Naive B cell (primary cell): ENCODE data around the gene LRP3. TPM values are rescaled to one million over a fixed set of nuclear protein-coding genes. Genes with fewer than 3 reads are reported as not detected.
"Not testable (repeated sequence)": the region's sequence is repeated elsewhere in the genome, so short reads cannot be mapped to it uniquely, and the experiment has no call there.

Source experiments
- ATAC-seq, 2 donors: fragments of 150-1000 bp; cut with Tn5 transposase; 2 replicates each; pipeline ENCODE4 v1.10.0; 2021; ENCODE audit warnings: low read depth in 2 of 2, mild to moderate bottlenecking in 2 of 2, moderate library complexity in 2 of 2
- DNase-seq: peaks from one replicate; pipeline ENCODE4 v3.0.0; 2022
- H3K27ac Mint-ChIP-seq, 6 donors: one replicate each; pipeline ENCODE4 v1.8.0; 2020 to 2022; ENCODE audit warnings: mild to moderate bottlenecking in 6 of 6, mixed read lengths in 6 of 6, moderate library complexity in 5 of 6, inconsistent platforms in 2 of 6
- H3K27me3 Mint-ChIP-seq, 3 donors: one replicate each; pipeline ENCODE4 v1.8.0; 2021 to 2022; ENCODE audit warnings: mixed read lengths in 3 of 3, mild to moderate bottlenecking in 1 of 3
- H3K36me3 Mint-ChIP-seq, 2 donors: one replicate each; pipeline ENCODE4 v1.8.0; 2020 to 2022; ENCODE audit warnings: mixed read lengths in 2 of 2, inconsistent platforms in 1 of 2, mild to moderate bottlenecking in 1 of 2
- H3K4me1 Mint-ChIP-seq, 3 donors: one replicate each; pipeline ENCODE4 v1.8.0; 2020 to 2022; ENCODE audit warnings: mixed read lengths in 3 of 3, inconsistent platforms in 1 of 3, mild to moderate bottlenecking in 1 of 3, moderate library complexity in 1 of 3
- H3K4me3 Mint-ChIP-seq, 8 donors: one replicate each; pipeline ENCODE4 v1.8.0; 2020 to 2022; ENCODE audit warnings: mild to moderate bottlenecking in 8 of 8, mixed read lengths in 8 of 8, moderate library complexity in 8 of 8, inconsistent platforms in 2 of 8
- H3K9me3 Mint-ChIP-seq, 7 donors: one replicate each; pipeline ENCODE4 v1.8.0; 2020 to 2022; ENCODE audit warnings: mixed read lengths in 7 of 7, mild to moderate bottlenecking in 5 of 7, inconsistent platforms in 2 of 7, moderate library complexity in 1 of 7
- polyA plus RNA-seq, 6 donors: library from polyadenylated mRNA; unstranded; fragments of 300-500 nt; fragmentation: Illumina TruSeq; gene quantifications; one replicate each; pipeline ENCODE4 v1.2.3, GENCODE V29; 2021; ENCODE audit warnings: low read depth in 6 of 6

Gene LRP3
- polyA plus RNA-seq, 6 donors from 2014 or later, result not detected

DNA sequence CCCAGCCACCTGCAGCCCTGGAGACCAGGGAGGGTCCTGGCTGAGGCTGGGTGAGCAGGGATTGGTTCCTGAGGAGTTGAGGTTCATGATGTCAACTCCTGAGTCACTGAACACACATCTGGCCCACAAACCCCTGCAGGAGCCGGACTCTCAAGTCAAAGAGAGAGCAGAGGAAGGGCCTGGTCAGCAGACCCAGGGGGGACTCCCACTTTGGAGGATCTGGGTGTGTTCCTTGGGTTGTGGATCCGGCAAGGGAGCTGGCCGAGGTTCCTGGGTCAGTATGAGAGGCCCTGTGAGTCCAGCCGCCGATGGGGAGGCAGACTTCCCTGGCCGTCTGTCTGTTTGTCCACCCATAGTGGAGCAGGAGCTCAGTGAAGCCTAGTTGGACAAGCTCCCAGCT, 27.5 kb downstream of the LRP3 start:
- DNase-seq (no peak), ATAC-seq (no peak)
- Mint-ChIP-seq H3K27ac (no peak overlapping the region), H3K9me3 (peaks cover 0 to 7% (median 0%) of the 10 kb centered on the region in 7 donors), H3K27me3 (peaks cover 26 to 56% (median 56%) of the 10 kb centered on the region in 3 donors), H3K4me1 (peaks cover 9 to 15% (median 11%) of the 10 kb centered on the region in 3 donors), H3K36me3 (no peaks in the 10 kb centered on the region), H3K4me3 (no peak overlapping the region)

DNA sequence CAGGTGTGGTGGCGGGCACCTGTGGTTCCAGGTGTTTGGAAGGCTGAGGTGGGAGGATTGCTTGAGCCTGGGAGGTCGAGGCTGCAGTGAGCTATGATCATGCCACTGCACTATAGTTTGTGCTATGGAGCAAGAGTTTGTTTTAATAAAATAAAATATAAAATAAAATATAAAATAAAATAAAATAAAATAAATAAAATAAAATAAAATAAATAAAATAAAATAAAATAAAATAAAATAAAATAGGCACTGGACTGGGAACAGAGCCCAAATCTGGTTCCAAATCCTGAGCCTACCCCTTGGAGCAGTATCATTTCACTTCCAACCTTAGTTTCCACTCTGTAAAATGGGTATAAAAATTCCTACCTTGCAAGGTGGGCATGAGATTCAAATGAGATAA, 28.1 kb downstream of the LRP3 start:
- not testable (repeated sequence) for ATAC-seq, DNase-seq, H3K36me3 Mint-ChIP-seq, H3K4me3 Mint-ChIP-seq, H3K9me3 Mint-ChIP-seq, H3K27ac Mint-ChIP-seq
- Mint-ChIP-seq H3K4me1 (peaks cover 9 to 15% (median 14%) of the 10 kb centered on the region in 3 donors), H3K27me3 (peaks cover 29 to 62% (median 60%) of the 10 kb centered on the region in 3 donors)

DNA sequence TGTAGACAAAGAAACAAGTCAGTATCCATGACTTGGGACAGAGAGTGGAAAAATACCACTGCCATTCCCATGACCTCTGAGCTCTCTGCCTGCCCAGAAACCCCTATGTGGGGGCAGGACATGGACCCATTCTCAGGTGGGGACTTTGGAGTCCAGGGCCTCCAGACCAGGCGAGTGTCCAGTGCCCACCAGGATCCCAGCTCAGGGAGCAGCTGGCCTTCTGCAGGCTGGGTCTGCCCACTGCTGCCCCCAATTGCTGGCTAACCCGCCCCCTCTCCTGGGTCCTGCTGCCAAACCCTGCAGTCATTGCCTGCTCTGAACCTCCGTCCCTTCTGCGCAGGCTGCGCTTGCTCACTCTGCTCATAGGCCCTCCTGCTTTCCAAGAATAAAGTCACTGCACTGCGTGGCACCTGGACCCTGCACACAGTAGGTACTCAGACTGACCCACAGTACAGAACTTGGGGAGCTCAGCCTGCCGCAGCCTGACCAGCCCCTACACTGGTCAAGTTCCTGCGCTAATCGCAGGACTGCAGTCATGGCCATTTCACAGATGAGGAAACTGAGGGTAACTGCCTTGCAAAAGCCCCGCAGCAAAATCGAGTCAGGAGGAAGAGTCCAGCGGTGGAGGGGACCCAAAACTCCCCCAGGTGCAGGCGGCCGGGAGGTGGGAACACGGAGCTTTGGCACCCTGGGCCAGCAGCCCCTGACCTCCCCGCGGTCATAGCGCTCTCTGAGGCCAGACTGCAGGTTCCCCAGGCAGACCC, 30.7 kb downstream of the LRP3 start:
- peaks cover 9 to 16% (median 15%) of the 10 kb centered on the region in 3 donors for H3K4me1 Mint-ChIP-seq
- no peak for ATAC-seq
- H3K27ac Mint-ChIP-seq, result peak overlapping the region in 1 of 6 donors; percentile 12
- H3K27me3 Mint-ChIP-seq, result peaks cover 50 to 82% (median 78%) of the 10 kb centered on the region in 3 donors
- peaks cover 13 to 29% (median 23%) of the 10 kb centered on the region in 7 donors for H3K9me3 Mint-ChIP-seq
- DNase-seq, result no peak
- peak overlapping the region in 4 of 8 donors; percentile 44 to 67 (median 50) for H3K4me3 Mint-ChIP-seq
- peaks cover 7 to 17% of the 10 kb centered on the region in 2 donors for H3K36me3 Mint-ChIP-seq

DNA sequence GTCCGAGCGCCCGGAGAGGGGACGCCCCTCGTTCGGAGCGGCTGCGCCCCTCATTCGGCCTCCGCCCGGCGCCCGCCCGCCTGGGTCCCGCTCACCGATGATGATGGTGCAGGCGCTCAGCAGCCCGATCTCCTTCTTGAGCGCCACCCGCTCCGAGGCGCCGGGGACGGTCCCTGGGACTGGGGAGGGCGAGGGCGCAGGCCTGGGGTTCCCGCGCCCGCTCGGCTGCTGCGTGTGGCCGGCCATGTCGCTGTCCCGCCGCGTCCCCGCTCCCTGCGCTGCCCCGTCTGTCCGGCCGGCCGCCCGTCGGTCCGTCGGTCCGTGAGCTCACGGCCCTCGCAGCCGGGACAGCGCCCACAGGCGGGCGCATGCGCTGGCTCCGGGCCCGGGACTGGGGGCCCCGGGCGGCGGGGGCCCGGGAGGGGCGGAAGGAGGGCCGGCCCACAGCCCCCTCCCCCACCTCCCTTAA, 31.4 kb downstream of the LRP3 start, which contains the start of gene SLC7A10:
Gene SLC7A10 (minus strand): TSS at position 393 of the 469 bp plus-strand sequence. CDS start 147 bp downstream, at position 246.
- peaks cover 51 to 83% (median 76%) of the 10 kb centered on the region in 3 donors for H3K27me3 Mint-ChIP-seq

DNA sequence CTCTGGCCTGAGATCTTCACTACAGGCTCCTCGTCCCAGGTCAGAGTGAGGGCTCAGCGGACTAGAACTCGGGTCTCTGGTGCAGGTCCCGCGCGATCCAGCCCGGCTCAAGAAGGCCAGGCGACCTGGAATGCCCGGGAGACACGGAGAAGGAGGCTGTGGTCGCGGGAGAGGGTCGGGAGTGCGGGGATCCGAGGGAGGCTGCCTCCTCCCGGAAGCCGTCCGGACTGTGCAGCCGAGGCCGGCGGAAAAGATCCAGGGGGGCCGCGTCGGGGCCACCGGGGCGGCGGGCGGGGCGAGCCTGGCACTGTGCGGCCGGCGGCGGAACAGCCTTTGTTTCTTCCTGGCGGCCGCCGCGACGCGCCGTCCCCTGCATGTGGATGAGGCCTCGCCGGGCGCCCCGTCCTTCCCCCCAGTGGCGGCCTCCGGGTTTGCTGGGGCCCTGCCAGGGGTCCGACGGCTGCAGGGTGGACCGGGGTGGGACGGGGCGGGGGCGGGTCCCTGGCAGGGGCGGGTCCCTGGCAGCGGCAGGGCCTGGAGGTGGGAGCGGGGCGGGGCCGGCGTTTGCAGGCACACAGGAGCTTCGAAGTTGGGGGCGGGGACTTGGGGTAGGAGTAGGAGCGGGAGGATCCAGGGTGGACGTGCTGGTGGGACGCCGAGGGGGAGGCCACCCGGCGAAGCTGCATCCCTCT, 32.6 kb downstream of the LRP3 start:
- Mint-ChIP-seq H3K4me3 (peak overlapping the region in 7 of 8 donors; percentile 9 to 87 (median 75)), H3K9me3 (peaks cover 13 to 34% (median 26%) of the 10 kb centered on the region in 7 donors), H3K36me3 (peaks cover 7 to 17% of the 10 kb centered on the region in 2 donors), H3K27me3 (peaks cover 60 to 77% (median 71%) of the 10 kb centered on the region in 3 donors), H3K27ac (peak overlapping the region in 3 of 6 donors; percentile 37 to 86 (median 52)), H3K4me1 (peaks cover 9 to 16% (median 15%) of the 10 kb centered on the region in 3 donors)
- DNase-seq, result no peak
- peak; percentile 27 to 57 for ATAC-seq

More for the DNA sequence above, 31.4 kb downstream of the LRP3 start, which contains the start of gene SLC7A10:
- DNase-seq (no peak), ATAC-seq (no peak)
- peak within 1 kb of the TSS; percentile 53 to 87 (median 73) for H3K4me3 Mint-ChIP-seq
- H3K9me3 Mint-ChIP-seq, result peaks cover 13 to 32% (median 26%) of the 10 kb centered on the region in 7 donors
- peaks cover 9 to 16% (median 15%) of the 10 kb centered on the region in 3 donors for H3K4me1 Mint-ChIP-seq
- peak within 1 kb of the TSS in 5 of 6 donors; percentile 12 to 91 (median 52) for H3K27ac Mint-ChIP-seq
- H3K36me3 Mint-ChIP-seq, result peaks cover 7 to 17% of the 10 kb centered on the region in 2 donors

DNA sequence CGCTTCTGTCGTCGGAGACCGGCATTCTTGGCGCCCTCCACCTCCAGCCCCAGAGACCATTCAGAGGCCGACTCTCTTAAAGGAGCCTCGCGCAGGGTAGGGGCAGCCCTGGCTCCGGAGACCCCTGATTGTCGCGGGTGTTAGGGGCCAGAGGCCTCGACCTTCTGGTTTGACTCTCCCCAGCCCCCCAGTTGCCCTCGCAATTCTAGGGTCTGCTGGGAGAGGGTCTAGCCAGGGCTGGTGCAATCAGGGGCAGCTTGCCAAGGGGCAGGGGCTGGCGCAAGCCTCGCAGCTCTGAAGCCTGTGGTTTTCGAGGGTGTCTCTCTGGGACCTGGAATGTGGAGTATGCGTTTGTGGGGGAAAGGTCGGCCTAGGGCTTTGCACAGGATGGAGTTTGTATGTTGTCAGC, 33.1 kb downstream of the LRP3 start:
- H3K36me3 Mint-ChIP-seq, result peaks cover 7 to 17% of the 10 kb centered on the region in 2 donors
- H3K27me3 Mint-ChIP-seq, result peaks cover 60 to 73% (median 71%) of the 10 kb centered on the region in 3 donors
- DNase-seq, result no peak
- peaks cover 9 to 16% (median 15%) of the 10 kb centered on the region in 3 donors for H3K4me1 Mint-ChIP-seq
- ATAC-seq, result no peak
- H3K27ac Mint-ChIP-seq, result no peak overlapping the region
- H3K9me3 Mint-ChIP-seq, result peaks cover 13 to 34% (median 26%) of the 10 kb centered on the region in 7 donors
- H3K4me3 Mint-ChIP-seq, result peak overlapping the region in 7 of 8 donors; percentile 9 to 83 (median 69)

DNA sequence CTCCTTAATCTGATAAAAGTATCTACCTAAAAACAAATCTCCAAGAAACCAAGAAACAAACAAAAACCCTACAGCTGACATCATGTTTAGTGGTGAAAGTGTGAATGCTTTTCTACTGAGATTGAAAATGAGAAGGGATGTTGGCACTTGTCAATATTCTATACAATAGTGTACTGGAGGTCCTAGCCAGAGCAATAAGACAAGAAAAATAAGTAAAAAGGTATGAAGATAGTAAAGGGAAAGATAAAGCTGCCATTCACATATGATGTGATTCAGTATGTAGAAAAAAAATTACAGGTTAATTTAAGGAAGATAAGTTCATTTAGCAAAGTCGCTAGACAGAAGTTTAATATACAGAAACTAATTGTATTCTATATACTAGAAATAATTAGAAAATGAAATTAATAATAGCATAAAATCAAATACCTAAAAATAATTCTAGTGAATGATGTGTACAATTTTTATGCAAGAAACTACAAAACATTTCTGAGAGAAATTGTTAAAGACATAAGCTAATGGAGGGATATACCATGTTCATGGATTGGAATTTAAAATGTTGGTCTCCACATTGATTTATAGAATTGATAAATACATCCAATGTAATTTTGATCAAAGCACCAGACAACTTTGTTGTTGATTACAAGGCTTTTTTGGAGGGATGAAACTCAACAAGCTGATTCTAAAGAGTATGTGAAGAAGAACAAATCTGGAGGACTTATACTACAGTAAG, 33.9 kb downstream of the LRP3 start:
- no peak overlapping the region for H3K27ac Mint-ChIP-seq
- ATAC-seq, result no peak
- peak overlapping the region in 1 of 8 donors; percentile 83 for H3K4me3 Mint-ChIP-seq
- H3K27me3 Mint-ChIP-seq, result peaks cover 55 to 67% (median 63%) of the 10 kb centered on the region in 3 donors
- DNase-seq, result no peak
- peaks cover 13 to 34% (median 26%) of the 10 kb centered on the region in 7 donors for H3K9me3 Mint-ChIP-seq
- H3K4me1 Mint-ChIP-seq, result peaks cover 9 to 16% (median 15%) of the 10 kb centered on the region in 3 donors
- peaks cover 7 to 17% of the 10 kb centered on the region in 2 donors for H3K36me3 Mint-ChIP-seq

DNA sequence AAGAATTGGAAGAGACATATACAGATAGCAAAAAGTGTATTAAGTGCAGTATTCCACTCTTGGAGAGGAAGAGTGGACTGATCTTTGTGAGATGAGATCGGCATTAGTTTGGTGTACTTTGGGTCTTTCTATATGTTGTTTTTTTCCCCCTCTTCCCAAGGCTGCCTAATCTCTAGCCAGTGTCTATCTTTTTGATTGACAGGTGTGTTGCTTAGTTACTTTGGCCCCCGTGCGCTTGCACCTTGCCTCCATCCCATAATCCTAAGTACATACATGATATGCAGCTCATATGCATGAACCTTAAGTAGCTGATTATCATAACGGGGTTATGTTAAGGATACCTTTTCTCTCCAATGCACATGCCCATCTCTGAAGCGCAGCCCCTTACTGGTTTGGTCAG, 35.8 kb downstream of the LRP3 start:
- no peak overlapping the region for H3K27ac Mint-ChIP-seq
- ATAC-seq (no peak), DNase-seq (no peak)
- H3K4me1 Mint-ChIP-seq, result peaks cover 8 to 14% (median 13%) of the 10 kb centered on the region in 3 donors
- H3K9me3 Mint-ChIP-seq, result peaks cover 13 to 34% (median 26%) of the 10 kb centered on the region in 7 donors
- H3K4me3 Mint-ChIP-seq, result peak overlapping the region in 1 of 8 donors; percentile 42
- peaks cover 44 to 48% (median 47%) of the 10 kb centered on the region in 3 donors for H3K27me3 Mint-ChIP-seq
- H3K36me3 Mint-ChIP-seq, result peaks cover 7 to 17% of the 10 kb centered on the region in 2 donors

DNA sequence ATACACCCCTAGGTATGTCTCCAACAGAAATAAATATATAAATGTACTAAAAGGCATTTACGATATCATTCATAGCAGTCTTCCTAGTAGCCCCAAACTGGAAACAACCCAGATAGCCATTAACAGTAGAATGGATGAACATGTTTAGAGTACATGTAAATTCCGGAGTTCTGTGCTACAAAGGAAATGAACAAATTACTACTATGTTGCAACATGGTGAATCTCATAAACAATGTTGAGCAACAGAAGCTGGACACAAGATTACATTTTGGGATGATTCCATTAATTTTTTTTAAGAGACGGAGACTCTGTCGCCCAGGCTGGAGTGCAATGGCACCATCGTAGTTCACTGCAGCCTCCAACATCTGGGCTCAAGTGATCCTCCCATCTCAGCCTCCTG, 37.4 kb downstream of the LRP3 start:
- Mint-ChIP-seq H3K4me1 (peaks cover under 1 to 6% (median 2%) of the 10 kb centered on the region in 3 donors), H3K4me3 (no peak overlapping the region), H3K9me3 (peaks cover 13 to 31% (median 24%) of the 10 kb centered on the region in 7 donors), H3K27ac (no peak overlapping the region), H3K36me3 (peaks cover 7 to 17% of the 10 kb centered on the region in 2 donors), H3K27me3 (peaks cover 34 to 41% (median 41%) of the 10 kb centered on the region in 3 donors)
- no peak for ATAC-seq
- no peak for DNase-seq

DNA sequence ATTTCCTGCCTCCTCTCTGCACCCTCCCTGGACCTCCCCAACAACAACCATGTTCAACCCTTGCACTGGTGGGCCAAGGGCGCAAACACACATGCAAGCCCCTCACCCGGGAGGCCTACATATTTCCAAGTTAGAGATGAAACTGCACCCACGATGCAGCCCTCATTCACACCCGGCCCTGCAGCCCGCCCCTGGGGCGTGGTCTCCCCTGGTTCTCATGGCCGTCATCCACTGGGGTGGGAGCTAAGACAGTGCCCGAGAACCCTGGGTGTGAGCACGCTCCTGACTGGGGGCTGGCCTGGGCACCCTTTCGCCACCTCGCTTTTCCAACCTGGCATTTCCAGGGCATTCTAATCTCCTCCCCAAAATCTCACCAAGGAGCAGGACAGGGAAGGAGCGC, 38.5 kb downstream of the LRP3 start:
- DNase-seq (no peak), ATAC-seq (no peak)
- Mint-ChIP-seq H3K27me3 (peaks cover 23 to 36% (median 31%) of the 10 kb centered on the region in 3 donors), H3K36me3 (peaks cover 7 to 12% of the 10 kb centered on the region in 2 donors), H3K9me3 (peaks cover 9 to 26% (median 19%) of the 10 kb centered on the region in 7 donors), H3K27ac (no peak overlapping the region), H3K4me1 (no peaks in the 10 kb centered on the region), H3K4me3 (no peak overlapping the region)

DNA sequence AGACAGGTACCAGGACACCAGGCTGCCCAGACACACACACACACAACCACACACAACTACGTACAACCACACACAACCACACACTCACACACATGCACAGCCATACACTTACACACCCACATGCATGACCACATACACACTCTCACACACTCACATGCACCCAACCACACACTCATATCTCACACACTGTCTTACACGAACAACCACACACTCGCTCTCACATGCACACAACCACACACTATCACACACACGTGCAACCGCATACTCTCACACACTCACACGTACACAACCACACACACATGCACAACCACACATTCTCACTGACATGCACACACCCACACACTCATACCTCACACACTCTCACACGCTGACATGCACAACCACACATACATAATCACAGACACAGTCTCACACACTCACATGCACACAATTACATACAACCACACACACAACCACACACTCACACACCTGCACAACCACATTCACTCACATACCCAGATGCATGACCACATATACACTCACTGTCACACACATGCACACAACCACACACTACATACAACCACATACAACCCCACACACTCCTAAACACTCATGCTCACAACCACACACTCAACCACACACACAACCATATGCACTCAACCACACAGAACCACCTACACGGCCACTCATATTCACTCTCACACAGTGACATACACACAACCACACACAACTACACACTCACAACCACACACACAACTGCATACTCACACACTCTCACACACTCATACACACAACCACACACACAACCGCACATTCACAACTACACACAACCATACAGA, 39.1 kb downstream of the LRP3 start:
- no peak overlapping the region for H3K27ac Mint-ChIP-seq

DNA sequence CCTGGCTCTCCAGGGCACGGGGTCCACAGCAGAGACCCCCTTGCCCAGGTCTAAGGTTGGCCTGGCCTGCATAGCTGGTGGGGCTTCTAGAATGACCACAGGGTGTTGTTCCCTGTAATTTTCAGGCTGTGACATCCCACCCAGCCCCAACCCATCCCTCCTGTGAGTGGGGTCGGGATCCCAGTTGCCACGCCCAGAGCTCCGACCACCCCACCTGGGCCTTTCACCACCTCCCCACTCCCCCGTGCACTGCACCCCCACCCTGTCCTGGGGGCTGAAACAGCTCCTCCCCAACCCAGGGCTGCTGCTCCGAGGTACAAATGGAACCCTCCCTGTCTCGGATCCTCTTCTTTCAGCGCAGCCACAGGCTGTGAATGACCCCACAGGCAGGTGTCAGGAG, 40.0 kb downstream of the LRP3 start:
- no peak for ATAC-seq
- Mint-ChIP-seq H3K27me3 (peaks cover 9 to 26% (median 22%) of the 10 kb centered on the region in 3 donors), H3K36me3 (no peaks in the 10 kb centered on the region), H3K4me3 (no peak overlapping the region), H3K4me1 (no peaks in the 10 kb centered on the region), H3K9me3 (peaks cover 0 to 12% (median 6%) of the 10 kb centered on the region in 7 donors), H3K27ac (no peak overlapping the region)
- DNase-seq, result no peak

More for the DNA sequence above, 39.1 kb downstream of the LRP3 start:
- peaks cover 17 to 33% (median 29%) of the 10 kb centered on the region in 3 donors for H3K27me3 Mint-ChIP-seq
- DNase-seq (no peak), ATAC-seq (no peak)
- H3K4me1 Mint-ChIP-seq, result no peaks in the 10 kb centered on the region
- no peak overlapping the region for H3K4me3 Mint-ChIP-seq
- peaks cover 6% of the 10 kb centered on the region in 2 donors for H3K36me3 Mint-ChIP-seq
- peaks cover 4 to 20% (median 14%) of the 10 kb centered on the region in 7 donors for H3K9me3 Mint-ChIP-seq
